Left colon (tissue), 2 donors: Measurements from ENCODE around the gene SLC12A2. TPM values are rescaled to one million over a fixed set of nuclear protein-coding genes. Genes with fewer than 3 reads are reported as not detected.
A peak's percentile ranks its signal among the peaks of the same experiment; 100 is the strongest.

Source experiments
- ATAC-seq: fragments of 200-7000 bp; cut with Tn5 transposase; one replicate; pipeline ENCODE4 v1.9.1; 2020; ENCODE audit warnings: mild to moderate bottlenecking, moderate library complexity
- DNase-seq, 2 donors: peaks; one replicate each; pipeline ENCODE4 v3.0.0-alpha.2; 2020
- intact Hi-C, 2 donors: fragments of 100-400 bp; cut with DNase I in 1 of 2; cut with micrococcal nuclease in 1 of 2; formaldehyde crosslinking; loops; one replicate each; pipeline versions ENCODE4 v1.11.2 to v1.14.0; 2022; cut with DNase I, micrococcal nuclease
- total RNA-seq, 2 donors: library from RNA; stranded (reverse); fragmentation: NEBNext Ultra II Directional; extraction: Animal tissue kit (Norgen Biotek cat#: 25700); gene quantifications; one replicate each; pipeline ENCODE4 v1.2.1, GENCODE V29; 2021
- donor health status: DM: no; HTN: no; CAD: no.
- donor health status: DM: yes; HTN: yes; CAD: no.

The SLC12A2 gene
- total RNA-seq, 2 donors from 2014 or later = 131 to 160 TPM

GRCh38 chr5:128146671-128147070 lies 63.1 kb downstream of the SLC12A2 start:
- intact Hi-C loops = no loop called here
- DNase-seq (no peak), ATAC-seq (no peak)

GRCh38 chr5:128154943-128155342 lies 71.4 kb downstream of the SLC12A2 start:
- intact Hi-C loops = no loop called here
- no peak for ATAC-seq
- no peak for DNase-seq

- DNase-seq = no peak
- intact Hi-C loops = no loop called here
- ATAC-seq = no peak
Measured at GRCh38 chr5:128155776-128156175, 72.2 kb downstream of the SLC12A2 start.

GRCh38 chr5:128156521-128156920 lies 73.0 kb downstream of the SLC12A2 start:
- ATAC-seq (peak; percentile 40), DNase-seq (no peak)
- intact Hi-C loops = no loop called here

GRCh38 chr5:128158342-128158741 lies 74.8 kb downstream of the SLC12A2 start:
- ATAC-seq (no peak), DNase-seq (no peak)
- intact Hi-C loops = no loop called here

GRCh38 chr5:128163991-128164390 lies 80.4 kb downstream of the SLC12A2 start:
- ATAC-seq = peak; percentile 38
- no peak for DNase-seq
- intact Hi-C loops = no loop called here

GRCh38 chr5:128169401-128170017 lies 85.9 kb downstream of the SLC12A2 start:
- intact Hi-C loops = no loop called here
- ATAC-seq = no peak
- DNase-seq = no peak

- intact Hi-C loops = no loop called here
- DNase-seq = no peak
- ATAC-seq = no peak
Measured at GRCh38 chr5:128172102-128172501, 88.5 kb downstream of the SLC12A2 start.

GRCh38 chr5:128174951-128175350 lies 91.4 kb downstream of the SLC12A2 start:
- intact Hi-C loops = no loop called here
- DNase-seq (no peak), ATAC-seq (no peak)

- intact Hi-C loops = no loop called here
- ATAC-seq (no peak), DNase-seq (no peak)
Measured at GRCh38 chr5:128192368-128192767, 108.8 kb downstream of the SLC12A2 start.

GRCh38 chr5:128193665-128194390 lies 110.3 kb downstream of the SLC12A2 start:
- ATAC-seq = peak; percentile 11
- intact Hi-C loops = no loop called here
- no peak for DNase-seq

- ATAC-seq (no peak), DNase-seq (no peak)
- intact Hi-C loops = loop anchor here in 1 of 2 donors (5.0 kb wide), 1 partner anchor 628 kb away; no protein-coding TSS in a partner anchor
Measured at GRCh38 chr5:128195316-128195715, 111.8 kb downstream of the SLC12A2 start.

GRCh38 chr5:128196080-128196479 lies 112.5 kb downstream of the SLC12A2 start:
- DNase-seq (no peak), ATAC-seq (no peak)
- intact Hi-C loops = loop anchor here in 1 of 2 donors (5.0 kb wide), 1 partner anchor 629 kb away; no protein-coding TSS in a partner anchor

GRCh38 chr5:128196791-128197190 lies 113.2 kb downstream of the SLC12A2 start:
- DNase-seq (no peak), ATAC-seq (no peak)
- intact Hi-C loops = loop anchor here in 1 of 2 donors (5.0 kb wide), 1 partner anchor 629 kb away; no protein-coding TSS in a partner anchor

- DNase-seq = no peak
- intact Hi-C loops = loop anchor here in 1 of 2 donors (5.0 kb wide), 1 partner anchor 631 kb away; no protein-coding TSS in a partner anchor
- ATAC-seq = no peak
Measured at GRCh38 chr5:128197896-128198522, 114.4 kb downstream of the SLC12A2 start.

GRCh38 chr5:128199104-128199503 lies 115.5 kb downstream of the SLC12A2 start:
- intact Hi-C loops = loop anchor here in 1 of 2 donors (5.0 kb wide), 1 partner anchor 632 kb away; no protein-coding TSS in a partner anchor
- ATAC-seq (peak; percentile 18), DNase-seq (no peak)

- ATAC-seq = no peak
Measured at GRCh38 chr5:128199611-128200010, 116.0 kb downstream of the SLC12A2 start.

GRCh38 chr5:128201065-128201926 lies 117.7 kb downstream of the SLC12A2 start:
- intact Hi-C loops = loop anchor here in 1 of 2 donors (10.0 kb wide), 1 partner anchor 436 kb away; no protein-coding TSS in a partner anchor
- DNase-seq (peak; percentile 70 to 93), ATAC-seq (peak; percentile 83)

More at GRCh38 chr5:128199611-128200010, 116.0 kb downstream of the SLC12A2 start:
- intact Hi-C loops = loop anchor here in 1 of 2 donors (5.0 to 10.0 kb wide), 2 partner anchors 435 to 632 kb away; no protein-coding TSS in a partner anchor
- no peak for DNase-seq
